CD14-positive monocyte (primary cell): ENCODE measurements around the gene COL9A3. TPM values are rescaled to one million over a fixed set of nuclear protein-coding genes. Genes with fewer than 3 reads are reported as not detected.

Source experiments
- DNase-seq, 3 donors: peaks; one replicate each; pipeline ENCODE4 v3.0.0-alpha.2; 2011 to 2022
- H2AFZ ChIP-seq: 2 replicates; pipeline ENCODE4 v1.6.0; 2012; ENCODE audit warnings: mild to moderate bottlenecking, low read depth, low read length, inconsistent platforms; ENCODE audit not compliant: insufficient read depth, poor library complexity, severe bottlenecking
- H3K27ac ChIP-seq, 2 donors: 1 replicate in 1 of 2; 2 replicates in 1 of 2; pipeline ENCODE4 v1.5.1; 2012 to 2013; ENCODE audit warnings: low read length in 2 of 2, control low read depth in 1 of 2, inconsistent platforms in 1 of 2, low read depth in 1 of 2, mild to moderate bottlenecking in 1 of 2
- H3K27me3 ChIP-seq, 2 donors: one replicate each; pipeline versions ENCODE4 v1.6.0 to v1.6.1; 2011 to 2013; ENCODE audit warnings: low read length in 2 of 2; ENCODE audit not compliant: control insufficient read depth in 2 of 2, insufficient read depth in 2 of 2
- H3K36me3 ChIP-seq, 2 donors: replicated peaks in 1 of 2; 1 replicate in 1 of 2; 2 replicates in 1 of 2; pipeline versions ENCODE4 v1.5.1 to v1.6.1; 2012 to 2013; ENCODE audit warnings: low read length in 2 of 2, control low read depth in 1 of 2, inconsistent platforms in 1 of 2, mild to moderate bottlenecking in 1 of 2; ENCODE audit not compliant: insufficient read depth in 2 of 2, control insufficient read depth in 1 of 2
- H3K4me1 ChIP-seq, 2 donors: 1 replicate in 1 of 2; 2 replicates in 1 of 2; pipeline versions ENCODE4 v1.5.1 to v1.6.1; 2012 to 2013; ENCODE audit warnings: low read length in 2 of 2, control low read depth in 1 of 2, inconsistent platforms in 1 of 2, mild to moderate bottlenecking in 1 of 2, moderate library complexity in 1 of 2; ENCODE audit not compliant: insufficient read depth in 2 of 2, control insufficient read depth in 1 of 2
- H3K4me2 ChIP-seq: replicated peaks from 2 replicates; pipeline ENCODE3; 2012; ENCODE audit warnings: low read length, moderate library complexity, mild to moderate bottlenecking; ENCODE audit not compliant: poor library complexity, severe bottlenecking; ENCODE audit errors: extremely low read depth
- H3K4me3 ChIP-seq, 3 experiments: fragments of 200-600 bp in 1 of 3; sonication (generic) in 1 of 3; replicated peaks in 1 of 3; 1 replicate in 2 of 3; 2 replicates in 1 of 3; pipeline ENCODE4 v1.5.1; 2011 to 2013; ENCODE audit warnings: low read length in 3 of 3, mild to moderate bottlenecking in 3 of 3, control low read depth in 2 of 3, low read depth in 2 of 3, inconsistent platforms in 1 of 3, moderate library complexity in 1 of 3
- H3K79me2 ChIP-seq: 2 replicates; pipeline ENCODE4 v1.6.0; 2012; ENCODE audit warnings: mild to moderate bottlenecking, control low read depth, inconsistent platforms, low read length, moderate library complexity; ENCODE audit not compliant: insufficient read depth
- H3K9ac ChIP-seq: 2 replicates; pipeline ENCODE4 v1.6.0; 2017; ENCODE audit warnings: low read length, mild to moderate bottlenecking; ENCODE audit not compliant: insufficient read depth, poor library complexity, severe bottlenecking
- H3K9me3 ChIP-seq, 2 donors: replicated peaks in 1 of 2; 1 replicate in 1 of 2; 2 replicates in 1 of 2; pipeline versions ENCODE4 v1.5.1 to v1.6.1; 2012 to 2013; ENCODE audit warnings: low read length in 2 of 2, control low read depth in 1 of 2; ENCODE audit not compliant: control insufficient read depth in 1 of 2, insufficient read depth in 1 of 2
- H4K20me1 ChIP-seq: 2 replicates; pipeline ENCODE4 v1.6.0; 2012; ENCODE audit warnings: mild to moderate bottlenecking, low read length, control low read depth, moderate library complexity; ENCODE audit not compliant: insufficient read depth
- H3K27ac Mint-ChIP-seq, 7 donors: one replicate each; pipeline ENCODE4 v1.8.0; 2020; ENCODE audit warnings: mild to moderate bottlenecking in 7 of 7, mixed read lengths in 7 of 7, moderate library complexity in 6 of 7, inconsistent platforms in 2 of 7
- H3K27me3 Mint-ChIP-seq, 3 donors: one replicate each; pipeline ENCODE4 v1.8.0; 2021 to 2022; ENCODE audit warnings: low read depth in 3 of 3, mild to moderate bottlenecking in 3 of 3, mixed read lengths in 3 of 3, moderate library complexity in 3 of 3, inconsistent platforms in 1 of 3
- H3K36me3 Mint-ChIP-seq, 2 donors: one replicate each; pipeline ENCODE4 v1.8.0; 2020; ENCODE audit warnings: mixed read lengths in 2 of 2, inconsistent platforms in 1 of 2, mild to moderate bottlenecking in 1 of 2
- H3K4me1 Mint-ChIP-seq: one replicate; pipeline ENCODE4 v1.8.0; 2020; ENCODE audit warnings: mild to moderate bottlenecking, mixed read lengths
- H3K4me3 Mint-ChIP-seq, 2 donors: one replicate each; pipeline ENCODE4 v1.8.0; 2020; ENCODE audit warnings: mild to moderate bottlenecking in 2 of 2, mixed read lengths in 2 of 2, moderate library complexity in 1 of 2
- H3K9me3 Mint-ChIP-seq, 7 donors: one replicate each; pipeline ENCODE4 v1.8.0; 2020 to 2022; ENCODE audit warnings: mixed read lengths in 7 of 7, mild to moderate bottlenecking in 6 of 7, moderate library complexity in 6 of 7, inconsistent platforms in 2 of 7
- CTCF ChIP-seq: fragments of 200-600 bp; IDR thresholded peaks from one replicate; pipeline ENCODE4 v1.8.0; 2022; ENCODE audit warnings: antibody characterized with exemption, mild to moderate bottlenecking
- WGBS: methylation state at CpG from one replicate; pipeline ENCODE4 v1.1.5; 2013; ENCODE audit warnings: missing lambda C conversion rate; ENCODE audit not compliant: insufficient coverage; 5-methylcytosine and 5-hydroxymethylcytosine counted together
- intact Hi-C, 2 donors: fragments of 100-400 bp; cut with micrococcal nuclease; formaldehyde crosslinking; loops; one replicate each; pipeline versions ENCODE4 v1.15.0 to v1.15.1; 2023
- polyA plus RNA-seq, 3 donors: library from polyadenylated mRNA; depleted of rRNA in 1 of 3; unstranded in 2 of 3; stranded (reverse) in 1 of 3; fragments of 300-500 nt in 2 of 3; fragments of >200 nt in 1 of 3; fragmentation: Illumina TruSeq in 2 of 3; gene quantifications; 1 replicate in 2 of 3; 2 replicates in 1 of 3; pipeline ENCODE4 v1.2.3, GENCODE V29; 2012 to 2021

The COL9A3 gene
- polyA plus RNA-seq, 3 donors: 1.8 to 4.4 (median 2.6) TPM

DNA sequence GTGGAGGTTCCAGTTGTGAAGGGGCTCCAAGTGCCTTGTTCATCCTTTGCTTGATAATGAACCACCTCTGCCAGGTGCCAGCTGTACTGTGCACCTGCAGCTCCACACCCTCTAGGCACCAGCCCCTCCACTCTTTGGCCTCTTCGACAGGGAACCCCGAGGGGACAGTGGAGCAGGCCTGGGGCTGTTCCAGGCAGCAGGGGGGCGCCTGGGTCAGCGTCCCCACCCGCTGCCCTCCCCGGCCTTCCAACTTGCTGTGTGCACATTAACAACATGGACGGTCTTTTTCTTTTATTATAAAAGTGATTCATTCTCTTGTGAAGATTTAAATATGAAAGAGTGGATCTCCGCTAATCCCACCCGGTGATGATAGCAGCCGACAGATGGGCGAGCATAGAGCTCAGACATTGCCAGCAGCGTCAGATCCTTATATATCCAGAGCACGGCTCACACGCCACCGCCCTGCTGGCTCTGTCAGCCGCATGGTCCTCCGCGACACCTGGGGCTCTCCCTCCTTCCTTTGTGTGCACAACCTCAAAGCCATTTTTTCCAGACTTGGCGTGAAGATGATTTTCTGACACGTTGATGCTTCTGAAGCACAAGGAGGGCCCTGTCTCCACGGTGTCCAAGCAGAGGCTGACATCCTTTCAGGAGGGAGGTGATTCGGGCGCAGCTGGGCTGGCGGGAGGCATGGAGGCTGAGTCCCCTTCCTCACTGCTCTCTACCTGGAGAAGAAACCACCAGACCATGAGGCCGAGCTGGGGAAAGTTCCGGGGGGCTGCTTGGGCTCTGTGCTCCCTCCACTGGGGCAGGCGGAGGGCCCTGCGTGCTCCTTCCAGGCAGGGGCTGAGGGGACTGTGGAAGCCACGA, 42.8 kb upstream of the COL9A3 start:
- peaks cover 51 to 59% of the 10 kb centered on the region in 2 donors for H3K4me1 ChIP-seq
- Mint-ChIP-seq H3K4me1 (peaks cover 53% of the 10 kb centered on the region), H3K4me3 (no peak overlapping the region), H3K9me3 (peaks cover 0 to 5% (median 2%) of the 10 kb centered on the region in 7 donors), H3K27me3 (peaks cover 1 to 7% (median 3%) of the 10 kb centered on the region in 3 donors), H3K36me3 (no peaks in the 10 kb centered on the region), H3K27ac (peak overlapping the region in 2 of 7 donors; percentile 35 to 53)
- H3K9me3 ChIP-seq: no peaks in the 10 kb centered on the region
- no peak overlapping the region for H3K9ac ChIP-seq
- no peaks in the 10 kb centered on the region for H4K20me1 ChIP-seq
- TF ChIP-seq CTCF: no peak
- H3K4me3 ChIP-seq: no peak overlapping the region
- H3K27me3 ChIP-seq: no peaks in the 10 kb centered on the region
- H3K27ac ChIP-seq: no peak overlapping the region
- H3K79me2 ChIP-seq: no peaks in the 10 kb centered on the region
- H2AFZ ChIP-seq: no peak overlapping the region
- no peak for DNase-seq
- intact Hi-C loops: no loop called here
- 93% methylated on average over 24 of the region's 29 CpGs for WGBS
- no peaks in the 10 kb centered on the region for H3K36me3 ChIP-seq
- H3K4me2 ChIP-seq: no peak overlapping the region

- Histone ChIP-seq H3K27ac (peak overlapping the region in 1 of 2 donors; percentile 43), H3K4me1 (peaks cover 51 to 59% of the 10 kb centered on the region in 2 donors), H4K20me1 (no peaks in the 10 kb centered on the region), H3K27me3 (no peaks in the 10 kb centered on the region), H2AFZ (peak overlapping the region; percentile 24), H3K4me2 (peak overlapping the region; percentile 9), H3K9me3 (no peaks in the 10 kb centered on the region), H3K9ac (peak overlapping the region; percentile 30), H3K4me3 (peak overlapping the region in 1 of 3 experiments; percentile 8), H3K79me2 (no peaks in the 10 kb centered on the region), H3K36me3 (no peaks in the 10 kb centered on the region)
- intact Hi-C loops: no loop called here
- TF ChIP-seq CTCF: no peak
- Mint-ChIP-seq H3K4me1 (peaks cover 53% of the 10 kb centered on the region), H3K4me3 (peak overlapping the region in 1 of 2 donors; percentile 40), H3K27me3 (peaks cover 1 to 9% (median 3%) of the 10 kb centered on the region in 3 donors), H3K9me3 (peaks cover 0 to 5% (median 2%) of the 10 kb centered on the region in 7 donors), H3K27ac (peak overlapping the region in 4 of 7 donors; percentile 18 to 82 (median 49)), H3K36me3 (no peaks in the 10 kb centered on the region)
- 41% methylated on average over 5 of the region's 8 CpGs for WGBS
- DNase-seq: peak; percentile 54 to 61 (median 56)
Observed at GRCh38 chr20:62774762-62775161, 42.1 kb upstream of the COL9A3 start.
